Activated CD8-positive, alpha-beta T cell treated with anti-CD3 and anti-CD28 coated beads for 36 hours (primary cell): ENCODE results near the gene DDX56. TPM values are rescaled to one million over a fixed set of nuclear protein-coding genes. Genes with fewer than 3 reads are reported as not detected.

ENCODE experiments used
- ATAC-seq: fragments of 200-7000 bp; cut with Tn5 transposase; one replicate; pipeline ENCODE4 v1.10.0; 2021; ENCODE audit warnings: mild to moderate bottlenecking, moderate library complexity
- CTCF ChIA-PET: fragments of 350-600 bp; sonication (Branson Sonifier 250); formaldehyde crosslinking; loops from one replicate; lab custom pipeline; 2021; ENCODE audit warnings: antibody characterized with exemption; lab: Charles Lee
- POLR2A ChIA-PET: fragments of 350-600 bp; sonication (Branson Sonifier 250); formaldehyde crosslinking; loops from one replicate; lab custom pipeline; 2021; ENCODE audit warnings: antibody characterized with exemption; lab: Charles Lee
- DNase-seq: peaks from one replicate; pipeline ENCODE4 v3.0.0-alpha.2; 2020
- H3K27ac Mint-ChIP-seq: one replicate; pipeline ENCODE4 v1.8.0; 2021; ENCODE audit warnings: mild to moderate bottlenecking, mixed read lengths
- H3K27me3 Mint-ChIP-seq: one replicate; pipeline ENCODE4 v1.8.0; 2021; ENCODE audit warnings: mixed read lengths
- H3K36me3 Mint-ChIP-seq: one replicate; pipeline ENCODE4 v1.8.0; 2021; ENCODE audit warnings: low read depth, mixed read lengths
- H3K4me1 Mint-ChIP-seq: one replicate; pipeline ENCODE4 v1.8.0; 2021; ENCODE audit warnings: low read depth, mixed read lengths
- H3K4me3 Mint-ChIP-seq: one replicate; pipeline ENCODE4 v1.8.0; 2021; ENCODE audit warnings: mild to moderate bottlenecking, moderate library complexity, mixed read lengths
- H3K9me3 Mint-ChIP-seq: one replicate; pipeline ENCODE4 v1.8.0; 2021; ENCODE audit warnings: mixed read lengths
- intact Hi-C: fragments of 100-400 bp; cut with micrococcal nuclease; formaldehyde crosslinking; loops from one replicate; pipeline ENCODE4 v1.10.0; 2022
- total RNA-seq, 2 experiments: library from RNA; stranded (reverse); gene quantifications; one replicate each; pipeline ENCODE4 v1.2.3, GENCODE V29; 2021
- TF ChIP-seq, protein P1 (sequence below): fragments of 200-600 bp; IDR thresholded peaks from one replicate; pipeline ENCODE4 v1.8.0; 2022; ENCODE audit warnings: antibody characterized with exemption, mild to moderate bottlenecking

DDX56 gene
- total RNA-seq, 2 experiments from 2014 or later = 92.3 to 98.3 TPM

DNA sequence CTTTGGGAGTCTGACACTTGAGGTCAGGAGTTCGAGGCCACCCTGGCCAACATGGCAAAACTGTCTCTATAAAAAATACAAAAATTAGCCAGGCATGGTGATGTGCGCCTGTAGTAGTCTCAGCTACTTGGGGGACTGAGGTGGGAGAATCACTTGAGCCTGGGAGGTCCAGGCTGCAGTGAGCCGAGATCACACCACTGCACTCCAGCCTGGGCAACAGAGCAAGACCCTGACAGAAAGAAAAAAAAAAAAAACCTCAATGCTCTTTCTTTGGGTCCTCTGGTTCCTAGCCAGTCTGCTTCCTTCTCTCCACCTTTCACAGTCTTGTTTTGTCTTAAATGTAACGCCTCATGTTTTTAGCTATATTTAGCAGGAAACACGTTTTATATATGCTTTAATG lies 42.1 kb upstream of the DDX56 start:
- intact Hi-C loops = no loop called here
- peak overlapping the region; percentile 64 for H3K27ac Mint-ChIP-seq
- H3K36me3 Mint-ChIP-seq = peaks cover 17% of the 10 kb centered on the region
- ATAC-seq (no peak), DNase-seq (no peak)
- no peaks in the 10 kb centered on the region for H3K9me3 Mint-ChIP-seq
- H3K4me3 Mint-ChIP-seq = no peak overlapping the region
- TF ChIP-seq, protein P1, sequence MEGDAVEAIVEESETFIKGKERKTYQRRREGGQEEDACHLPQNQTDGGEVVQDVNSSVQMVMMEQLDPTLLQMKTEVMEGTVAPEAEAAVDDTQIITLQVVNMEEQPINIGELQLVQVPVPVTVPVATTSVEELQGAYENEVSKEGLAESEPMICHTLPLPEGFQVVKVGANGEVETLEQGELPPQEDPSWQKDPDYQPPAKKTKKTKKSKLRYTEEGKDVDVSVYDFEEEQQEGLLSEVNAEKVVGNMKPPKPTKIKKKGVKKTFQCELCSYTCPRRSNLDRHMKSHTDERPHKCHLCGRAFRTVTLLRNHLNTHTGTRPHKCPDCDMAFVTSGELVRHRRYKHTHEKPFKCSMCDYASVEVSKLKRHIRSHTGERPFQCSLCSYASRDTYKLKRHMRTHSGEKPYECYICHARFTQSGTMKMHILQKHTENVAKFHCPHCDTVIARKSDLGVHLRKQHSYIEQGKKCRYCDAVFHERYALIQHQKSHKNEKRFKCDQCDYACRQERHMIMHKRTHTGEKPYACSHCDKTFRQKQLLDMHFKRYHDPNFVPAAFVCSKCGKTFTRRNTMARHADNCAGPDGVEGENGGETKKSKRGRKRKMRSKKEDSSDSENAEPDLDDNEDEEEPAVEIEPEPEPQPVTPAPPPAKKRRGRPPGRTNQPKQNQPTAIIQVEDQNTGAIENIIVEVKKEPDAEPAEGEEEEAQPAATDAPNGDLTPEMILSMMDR = no peak
- CTCF ChIA-PET = interaction anchor here (2.2 kb wide), 1 partner anchor 9 kb away, joined by 11 read pairs; the partner anchor contains the start of gene OGDH
- POLR2A ChIA-PET = interaction anchor here (2.0 to 2.8 kb wide), 3 partner anchors 9 to 23 kb away, joined by 6 to 20 read pairs (median 19); partner anchors contain the start of gene OGDH
- H3K27me3 Mint-ChIP-seq = no peaks in the 10 kb centered on the region
- H3K4me1 Mint-ChIP-seq = peaks cover 63% of the 10 kb centered on the region

DNA sequence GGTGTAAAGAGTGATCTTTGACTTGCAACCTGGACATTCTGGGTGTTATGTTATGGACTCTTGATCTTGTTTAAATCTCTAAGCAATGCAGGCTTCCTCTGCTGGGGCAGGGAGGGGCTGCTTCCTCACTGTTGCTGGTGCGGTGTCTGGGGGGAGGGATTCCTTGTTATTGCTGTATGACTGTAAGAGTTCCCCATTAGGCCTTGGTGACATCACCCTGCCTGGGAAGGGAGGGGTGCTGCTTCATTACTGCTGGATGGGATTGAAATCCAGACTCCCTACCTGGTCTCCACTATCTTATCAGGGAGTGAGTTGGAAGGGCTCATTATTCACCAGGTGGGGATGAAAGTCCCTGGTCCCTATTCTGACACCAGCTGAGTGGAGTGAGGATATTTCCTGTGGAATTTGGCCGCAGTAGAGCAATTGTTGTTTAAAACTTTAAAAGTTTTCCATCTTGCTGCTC lies 41.5 kb upstream of the DDX56 start:
- DNase-seq (peak; percentile 34), ATAC-seq (no peak)
- Mint-ChIP-seq H3K27ac (peak overlapping the region; percentile 64), H3K4me1 (peaks cover 60% of the 10 kb centered on the region), H3K27me3 (no peaks in the 10 kb centered on the region), H3K4me3 (no peak overlapping the region), H3K9me3 (no peaks in the 10 kb centered on the region), H3K36me3 (peaks cover 17% of the 10 kb centered on the region)
- ChIA-PET CTCF (no interaction called here), POLR2A (interaction anchor here (2.8 kb wide), 1 partner anchor 23 kb away, joined by 19 read pairs; no protein-coding TSS in a partner anchor)
- TF ChIP-seq, protein P1 = no peak
- intact Hi-C loops = no loop called here

DNA sequence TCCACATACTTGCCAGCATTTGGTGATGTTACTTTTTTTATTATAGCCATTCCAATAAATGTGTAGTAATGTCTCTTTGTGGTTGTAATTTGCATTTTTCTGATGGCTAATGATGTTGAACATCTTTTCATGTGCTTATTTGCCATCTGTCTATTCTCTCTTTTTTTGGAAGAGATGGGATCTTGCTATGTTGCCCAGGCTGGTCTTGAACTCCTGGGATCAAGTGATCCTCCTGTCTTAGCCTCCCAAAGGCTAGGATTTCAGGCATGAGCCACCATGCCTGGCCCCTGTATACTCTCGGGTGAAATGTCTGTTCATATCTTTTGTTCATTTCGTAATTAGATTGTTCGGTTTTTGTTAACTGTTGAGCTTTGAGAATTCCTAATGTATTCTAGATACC lies 36.1 kb upstream of the DDX56 start:
- H3K4me3 Mint-ChIP-seq = no peak overlapping the region
- intact Hi-C loops = no loop called here

DNA sequence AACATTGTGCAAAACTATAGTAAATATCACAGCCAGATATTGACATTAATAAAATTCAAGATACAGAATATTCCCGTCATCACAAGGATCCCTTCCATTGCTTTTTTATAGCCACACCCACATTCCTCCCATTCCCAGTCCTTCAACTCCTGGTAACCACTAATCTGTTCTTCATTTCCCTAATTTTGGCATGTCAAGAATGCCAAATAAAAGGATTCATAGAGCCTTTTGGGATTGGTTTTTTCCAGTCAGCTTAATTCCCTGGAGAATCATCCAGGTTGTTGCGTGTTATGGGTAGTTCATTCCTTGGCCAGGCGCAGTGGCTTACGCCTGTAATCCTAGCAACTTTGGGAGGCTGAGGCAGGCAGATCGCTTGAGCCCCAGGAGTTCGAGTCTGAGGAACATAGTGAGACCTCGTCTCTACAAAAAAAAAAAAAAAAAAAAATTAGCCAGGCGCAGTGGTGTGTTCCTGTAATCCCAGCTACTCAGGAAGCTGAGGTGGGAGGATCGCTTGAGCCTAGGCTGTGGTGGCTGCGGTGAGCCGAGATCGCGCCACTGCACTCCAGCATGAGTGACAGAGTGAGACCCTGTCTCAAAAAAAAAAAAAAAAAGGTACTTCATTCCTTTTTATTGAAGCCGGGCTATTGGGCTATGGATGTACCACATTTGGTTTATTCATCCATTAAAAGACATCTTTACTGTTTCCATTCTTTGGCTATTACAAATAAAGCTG lies 35.4 kb upstream of the DDX56 start:
- peak; percentile 30 for DNase-seq
- H3K27me3 Mint-ChIP-seq = no peaks in the 10 kb centered on the region
- no peak for ATAC-seq
- ChIA-PET CTCF (no interaction called here), POLR2A (interaction anchor here (1.1 to 4.4 kb wide), 7 partner anchors 8 to 140 kb away, joined by 3 to 52 read pairs (median 4); partner anchors contain the start of gene TMED4)
- intact Hi-C loops = no loop called here
- H3K36me3 Mint-ChIP-seq = peaks cover 24% of the 10 kb centered on the region
- peaks cover 35% of the 10 kb centered on the region for H3K4me1 Mint-ChIP-seq
- H3K9me3 Mint-ChIP-seq = no peaks in the 10 kb centered on the region
- TF ChIP-seq, protein P1 = no peak
- H3K27ac Mint-ChIP-seq = peak overlapping the region; percentile 38
- peak overlapping the region; percentile 34 for H3K4me3 Mint-ChIP-seq

More for the DNA sequence above, 36.1 kb upstream of the DDX56 start:
- Mint-ChIP-seq H3K36me3 (peaks cover 28% of the 10 kb centered on the region), H3K27me3 (no peaks in the 10 kb centered on the region), H3K27ac (no peak overlapping the region), H3K9me3 (no peaks in the 10 kb centered on the region), H3K4me1 (peaks cover 40% of the 10 kb centered on the region)
- DNase-seq (no peak), ATAC-seq (no peak)
- CTCF ChIA-PET = no interaction called here
- TF ChIP-seq, protein P1 = no peak
- POLR2A ChIA-PET = interaction anchor here (0.6 to 2.6 kb wide), 4 partner anchors 12 to 109 kb away, joined by 3 to 5 read pairs (median 3); no protein-coding TSS in a partner anchor
